Smooth muscle cell (in vitro differentiated cells): Measurements from ENCODE around the gene ANKRD33B. TPM values are rescaled to one million over a fixed set of nuclear protein-coding genes. Genes with fewer than 3 reads are reported as not detected.
A peak's percentile ranks its signal among the peaks of the same experiment; 100 is the strongest.

Experiments used
- DNase-seq: peaks from one replicate; lab custom pipeline; 2025; ENCODE audit not compliant: unreplicated experiment; lab: John Stamatoyannopoulos, UW
- H2AFZ ChIP-seq: fragments of 200-600 bp; sonication (generic); 2 replicates; pipeline ENCODE4 v1.6.0; 2016; ENCODE audit warnings: antibody characterized with exemption, low read depth, mild to moderate bottlenecking
- H3F3A ChIP-seq: fragments of 200-600 bp; sonication (generic); 2 replicates; pipeline ENCODE4 v1.6.0; 2017; ENCODE audit warnings: antibody characterized with exemption, low read depth
- H3K27ac ChIP-seq: fragments of 200-600 bp; sonication (generic); 2 replicates; pipeline ENCODE4 v1.5.1; 2016; ENCODE audit warnings: low read depth, mild to moderate bottlenecking
- H3K27me3 ChIP-seq: fragments of 200-600 bp; sonication (generic); 2 replicates; pipeline ENCODE4 v1.6.1; 2016; ENCODE audit warnings: low read depth, mild to moderate bottlenecking
- H3K36me3 ChIP-seq: fragments of 200-600 bp; sonication (generic); 2 replicates; pipeline ENCODE4 v1.5.1; 2016; ENCODE audit warnings: low read depth
- H3K4me1 ChIP-seq: fragments of 200-600 bp; sonication (generic); 2 replicates; pipeline ENCODE4 v1.5.1; 2016; ENCODE audit warnings: low read depth
- H3K4me2 ChIP-seq: fragments of 200-600 bp; sonication (generic); 2 replicates; pipeline ENCODE4 v1.6.0; 2016; ENCODE audit warnings: mild to moderate bottlenecking
- H3K4me3 ChIP-seq: fragments of 200-600 bp; sonication (generic); 2 replicates; pipeline ENCODE4 v1.5.1; 2016; ENCODE audit warnings: mild to moderate bottlenecking
- H3K79me2 ChIP-seq: fragments of 200-600 bp; sonication (generic); 2 replicates; pipeline ENCODE4 v1.6.0; 2016; ENCODE audit warnings: low read depth, mild to moderate bottlenecking
- H3K9ac ChIP-seq: fragments of 200-600 bp; sonication (generic); 2 replicates; pipeline ENCODE4 v1.6.0; 2016; ENCODE audit warnings: low read depth
- H3K9me3 ChIP-seq: fragments of 200-600 bp; sonication (generic); replicated peaks from 2 replicates; pipeline ENCODE4 v1.5.1; 2016; ENCODE audit warnings: low read depth
- H4K20me1 ChIP-seq: fragments of 200-600 bp; sonication (generic); 2 replicates; pipeline ENCODE4 v1.6.0; 2016; ENCODE audit warnings: low read depth
- WGBS: methylation state at CpG from one replicate; pipeline ENCODE4 v1.1.7; 2016; ENCODE audit warnings: low lambda C conversion rate; 5-methylcytosine and 5-hydroxymethylcytosine counted together
- polyA plus RNA-seq: library from polyadenylated mRNA; unstranded; fragments of >200 nt; fragmentation: Nextera tagmentation; extraction: Ambion mirVana; gene quantifications from 2 replicates; pipeline ENCODE4 v1.2.1, GENCODE V29; 2016
- total RNA-seq: library from RNA; depleted of rRNA; stranded (reverse); fragments of >200 nt; gene quantifications from 2 replicates; pipeline ENCODE4 v1.2.3, GENCODE V29; 2014
- TF ChIP-seq, protein P1 (sequence below): fragments of 200-600 bp; sonication (generic); IDR thresholded peaks from 2 replicates; pipeline ENCODE4 v1.5.1; 2017; ENCODE audit warnings: borderline replicate concordance, mild to moderate bottlenecking, antibody characterized with exemption; ENCODE audit not compliant: insufficient read depth, poor library complexity, severe bottlenecking

Gene ANKRD33B
- total and polyA plus RNA-seq, 2 experiments from 2014 or later, result 1.2 to 2.2 TPM

DNA sequence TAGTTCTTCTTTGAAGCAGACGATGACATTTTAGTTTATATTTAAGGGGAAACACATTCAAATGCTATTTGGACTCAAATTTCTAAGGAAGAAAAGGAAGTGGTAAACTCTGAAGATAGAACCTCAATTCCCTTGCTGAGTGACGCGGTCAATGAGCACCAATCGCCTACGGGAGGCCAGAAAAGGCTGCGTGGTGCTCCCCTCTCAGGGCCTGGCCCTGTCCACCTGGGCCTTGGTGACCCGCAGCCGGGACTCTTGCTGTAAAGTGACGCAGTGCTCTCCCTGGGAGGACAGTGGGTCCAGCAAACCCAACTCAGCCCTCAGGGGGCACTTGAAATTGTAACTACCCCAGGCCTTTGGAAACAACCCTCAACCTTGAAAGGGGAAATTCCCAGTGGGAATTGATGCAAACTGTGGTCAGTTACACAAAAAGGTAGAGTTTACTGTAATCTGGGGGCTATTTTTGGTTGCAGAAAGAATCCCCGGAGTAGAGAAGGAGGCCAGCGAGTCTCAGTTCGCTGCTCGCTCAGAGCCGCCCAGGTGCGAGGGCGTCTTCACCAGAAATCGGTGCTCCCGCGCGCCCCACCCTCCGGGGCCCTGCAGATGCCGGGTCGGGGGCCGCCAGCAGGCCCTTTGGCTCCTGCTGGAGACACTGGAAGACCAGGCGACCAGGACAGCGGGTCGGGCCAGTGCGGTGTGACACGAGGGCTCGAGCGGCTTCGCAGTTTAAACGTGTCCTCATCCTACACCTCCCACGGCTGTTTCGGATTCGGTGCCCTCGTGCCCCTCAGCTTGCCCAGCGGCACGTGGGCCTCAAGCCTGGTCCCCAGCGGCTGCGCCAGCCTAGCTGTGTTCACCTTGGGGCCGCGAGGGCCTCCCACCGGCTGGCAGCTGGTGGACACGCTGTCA is 1.4 kb upstream of the ANKRD33B start:
- DNase-seq, result no peak
- Histone ChIP-seq H3K9ac (no peak overlapping the region), H3K27me3 (no peaks in the 10 kb centered on the region), H3K4me2 (peak overlapping the region; percentile 97), H3F3A (peaks cover 7% of the 10 kb centered on the region), H2AFZ (no peak overlapping the region), H3K4me3 (peak overlapping the region; percentile 81), H3K79me2 (no peaks in the 10 kb centered on the region), H3K4me1 (peaks cover 20% of the 10 kb centered on the region), H4K20me1 (peaks cover 13% of the 10 kb centered on the region), H3K27ac (no peak overlapping the region), H3K36me3 (no peaks in the 10 kb centered on the region), H3K9me3 (no peaks in the 10 kb centered on the region)
- 77% methylated on average over 44 of the region's 45 CpGs for WGBS
- TF ChIP-seq, protein P1, sequence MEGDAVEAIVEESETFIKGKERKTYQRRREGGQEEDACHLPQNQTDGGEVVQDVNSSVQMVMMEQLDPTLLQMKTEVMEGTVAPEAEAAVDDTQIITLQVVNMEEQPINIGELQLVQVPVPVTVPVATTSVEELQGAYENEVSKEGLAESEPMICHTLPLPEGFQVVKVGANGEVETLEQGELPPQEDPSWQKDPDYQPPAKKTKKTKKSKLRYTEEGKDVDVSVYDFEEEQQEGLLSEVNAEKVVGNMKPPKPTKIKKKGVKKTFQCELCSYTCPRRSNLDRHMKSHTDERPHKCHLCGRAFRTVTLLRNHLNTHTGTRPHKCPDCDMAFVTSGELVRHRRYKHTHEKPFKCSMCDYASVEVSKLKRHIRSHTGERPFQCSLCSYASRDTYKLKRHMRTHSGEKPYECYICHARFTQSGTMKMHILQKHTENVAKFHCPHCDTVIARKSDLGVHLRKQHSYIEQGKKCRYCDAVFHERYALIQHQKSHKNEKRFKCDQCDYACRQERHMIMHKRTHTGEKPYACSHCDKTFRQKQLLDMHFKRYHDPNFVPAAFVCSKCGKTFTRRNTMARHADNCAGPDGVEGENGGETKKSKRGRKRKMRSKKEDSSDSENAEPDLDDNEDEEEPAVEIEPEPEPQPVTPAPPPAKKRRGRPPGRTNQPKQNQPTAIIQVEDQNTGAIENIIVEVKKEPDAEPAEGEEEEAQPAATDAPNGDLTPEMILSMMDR, result no peak

DNA sequence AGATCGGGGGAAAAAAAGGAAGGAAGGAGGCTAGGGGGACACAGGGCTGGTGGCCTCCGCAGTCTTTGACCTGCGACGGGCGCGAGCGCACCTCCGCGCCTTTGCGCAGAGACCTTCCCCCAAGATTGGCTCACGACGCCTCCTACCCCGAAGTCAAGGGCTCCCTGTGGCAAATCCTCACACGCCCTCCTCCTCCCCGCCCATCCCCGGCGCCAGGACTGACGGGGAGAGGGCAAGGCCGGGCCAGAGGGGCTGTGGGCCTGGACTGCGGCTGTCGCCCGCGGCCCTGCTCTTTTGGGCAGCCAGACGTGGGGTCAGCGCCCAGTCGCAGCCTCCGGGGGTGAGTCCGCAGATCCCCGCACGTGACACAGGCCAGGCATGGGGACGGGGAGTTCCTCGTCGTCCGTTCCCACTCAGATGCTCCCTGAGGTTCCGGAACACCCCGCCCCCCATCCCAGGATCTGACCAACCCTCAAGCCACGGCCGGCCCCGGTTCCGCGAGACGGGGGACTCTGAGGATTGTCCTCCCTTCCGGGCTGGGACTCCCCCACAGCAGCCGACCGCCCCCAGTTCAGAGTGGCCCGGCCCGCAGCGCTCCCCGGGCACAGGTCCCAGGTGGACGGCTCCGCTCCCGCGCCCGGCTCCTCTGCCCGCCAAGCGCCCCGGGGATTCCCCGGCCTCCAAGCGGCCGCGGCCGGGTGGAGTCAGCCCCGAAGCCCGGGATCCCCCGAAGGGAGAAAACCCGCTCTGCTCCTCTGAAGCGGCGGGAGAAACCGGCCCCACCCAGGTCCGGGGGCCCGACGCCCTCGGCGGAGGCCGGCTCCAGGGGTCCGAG is 543 bp upstream of the ANKRD33B start:
- H3K4me2 ChIP-seq, result peak overlapping the region; percentile 97
- peaks cover 20% of the 10 kb centered on the region for H3K4me1 ChIP-seq
- 6% methylated on average over 56 of the region's 76 CpGs for WGBS
- peaks cover 15% of the 10 kb centered on the region for H3F3A ChIP-seq
- no peaks in the 10 kb centered on the region for H3K36me3 ChIP-seq
- peak; percentile 62 for DNase-seq
- peaks cover 15% of the 10 kb centered on the region for H4K20me1 ChIP-seq
- H3K27ac ChIP-seq, result no peak overlapping the region
- no peaks in the 10 kb centered on the region for H3K9me3 ChIP-seq
- peak overlapping the region; percentile 77 for H3K9ac ChIP-seq
- H2AFZ ChIP-seq, result peak overlapping the region; percentile 94
- TF ChIP-seq, protein P1, result no peak
- H3K79me2 ChIP-seq, result no peaks in the 10 kb centered on the region
- peak overlapping the region; percentile 81 for H3K4me3 ChIP-seq
- H3K27me3 ChIP-seq, result no peaks in the 10 kb centered on the region

DNA sequence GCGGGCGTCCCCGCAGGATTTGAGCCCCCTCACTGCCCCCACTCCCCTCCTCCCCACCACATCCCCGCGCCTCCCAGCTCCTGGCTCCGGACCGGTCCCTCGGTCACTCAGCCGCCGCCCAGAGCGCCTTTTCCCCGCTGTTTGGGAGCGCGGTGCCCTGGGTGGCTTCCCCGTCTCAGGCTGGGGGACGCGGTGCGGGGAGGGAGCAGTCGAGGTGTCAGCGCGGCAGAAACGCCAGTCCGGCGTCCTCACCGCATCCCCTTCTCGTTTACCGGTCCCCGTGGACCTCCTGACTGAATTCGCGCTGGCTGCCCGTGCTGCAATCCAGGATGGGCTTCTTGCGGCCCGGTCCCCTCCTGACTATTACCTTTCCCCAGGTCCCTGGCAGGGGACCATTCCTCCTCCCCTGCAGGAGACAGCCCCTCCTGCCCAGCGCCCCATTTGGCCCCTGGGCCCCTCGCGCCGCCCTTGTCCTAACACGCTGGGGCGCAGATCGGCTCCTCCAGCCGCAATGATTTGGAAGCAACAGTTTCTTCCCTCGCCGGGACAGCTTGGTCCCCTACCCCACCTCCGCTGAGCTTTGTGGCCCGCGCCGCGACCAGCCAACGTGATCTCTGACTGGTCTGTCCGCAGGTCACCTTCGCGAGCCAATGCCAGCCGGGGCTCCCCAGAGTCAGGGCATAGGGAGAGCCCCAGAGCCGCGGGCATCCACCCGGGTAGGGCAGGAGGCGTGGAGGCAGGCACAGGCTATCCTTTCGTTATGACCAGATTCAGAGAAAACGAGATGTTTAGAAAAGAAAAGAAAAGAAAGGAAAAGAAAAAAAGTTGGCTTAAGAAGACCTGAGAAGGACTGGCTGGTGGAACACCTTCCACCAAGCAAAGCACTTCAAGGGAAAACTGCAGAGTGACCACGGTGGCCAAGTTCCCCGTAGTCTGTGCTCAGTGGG is 1.2 kb downstream of the ANKRD33B start:
- DNase-seq, result no peak
- TF ChIP-seq, protein P1, result no peak
- Histone ChIP-seq H3K27ac (no peak overlapping the region), H3K4me2 (peak overlapping the region; percentile 97), H3K36me3 (no peaks in the 10 kb centered on the region), H3K79me2 (peaks cover 4% of the 10 kb centered on the region), H2AFZ (peak overlapping the region; percentile 60), H3K4me1 (peaks cover 20% of the 10 kb centered on the region), H4K20me1 (peaks cover 15% of the 10 kb centered on the region), H3K9me3 (no peaks in the 10 kb centered on the region), H3K9ac (no peak overlapping the region), H3K27me3 (no peaks in the 10 kb centered on the region), H3F3A (peaks cover 18% of the 10 kb centered on the region), H3K4me3 (peak overlapping the region; percentile 81)
- WGBS, result 4% methylated on average over 44 of the region's 61 CpGs
